Neural progenitor cell (in vitro differentiated cells): Measurements from ENCODE around the gene CALN1. TPM values are rescaled to one million over a fixed set of nuclear protein-coding genes. Genes with fewer than 3 reads are reported as not detected.

Source experiments
- DNase-seq: peaks from one replicate; pipeline ENCODE4 v3.0.0-alpha.2; 2016; ENCODE audit warnings: low spot score
- H2AFZ ChIP-seq: fragments of 200-600 bp; sonication (generic); replicated peaks from 2 replicates; pipeline ENCODE4 v1.6.1; 2016; ENCODE audit warnings: antibody characterized with exemption
- H3F3A ChIP-seq: fragments of 200-600 bp; sonication (generic); 2 replicates; pipeline ENCODE4 v1.6.1; 2016; ENCODE audit warnings: antibody characterized with exemption, low read depth
- H3K27ac ChIP-seq: fragments of 200-600 bp; sonication (generic); 2 replicates; pipeline ENCODE4 v1.5.1; 2016; ENCODE audit warnings: mild to moderate bottlenecking
- H3K27me3 ChIP-seq: fragments of 200-600 bp; sonication (generic); 2 replicates; pipeline ENCODE4 v1.6.1; 2016; ENCODE audit warnings: mild to moderate bottlenecking, moderate library complexity
- H3K36me3 ChIP-seq: fragments of 200-600 bp; sonication (generic); 2 replicates; pipeline ENCODE4 v1.5.1; 2016
- H3K4me1 ChIP-seq: fragments of 200-600 bp; sonication (generic); 2 replicates; pipeline ENCODE4 v1.6.1; 2016; ENCODE audit warnings: mixed run types
- H3K4me2 ChIP-seq: fragments of 200-600 bp; sonication (generic); 2 replicates; pipeline ENCODE4 v1.6.1; 2016
- H3K4me3 ChIP-seq: fragments of 200-600 bp; sonication (generic); 2 replicates; pipeline ENCODE4 v1.5.1; 2016
- H3K79me2 ChIP-seq: fragments of 200-600 bp; sonication (generic); 2 replicates; pipeline ENCODE4 v1.6.1; 2016; ENCODE audit warnings: low read depth
- H3K9ac ChIP-seq: fragments of 200-600 bp; sonication (generic); 2 replicates; pipeline ENCODE4 v1.6.1; 2016
- H3K9me3 ChIP-seq: fragments of 200-600 bp; sonication (generic); 2 replicates; pipeline ENCODE4 v1.5.1; 2016; ENCODE audit warnings: low read depth
- H4K20me1 ChIP-seq: fragments of 200-600 bp; sonication (generic); 2 replicates; pipeline ENCODE4 v1.6.1; 2016; ENCODE audit warnings: low read depth
- H3K27ac Mint-ChIP-seq: 3 replicates; pipeline ENCODE4 v1.8.0; 2021; ENCODE audit warnings: mixed read lengths
- H3K27me3 Mint-ChIP-seq: 2 replicates; pipeline ENCODE4 v1.8.0; 2022; ENCODE audit warnings: low read depth, mild to moderate bottlenecking, inconsistent platforms, moderate library complexity, mixed read lengths; ENCODE audit not compliant: insufficient read depth
- H3K36me3 Mint-ChIP-seq: 3 replicates; pipeline ENCODE4 v1.8.0; 2021; ENCODE audit warnings: mixed read lengths
- H3K4me1 Mint-ChIP-seq: 3 replicates; pipeline ENCODE4 v1.8.0; 2021; ENCODE audit warnings: mixed read lengths
- H3K4me3 Mint-ChIP-seq: 3 replicates; pipeline ENCODE4 v1.8.0; 2021; ENCODE audit warnings: mild to moderate bottlenecking, moderate library complexity, mixed read lengths
- H3K9me3 Mint-ChIP-seq: 3 replicates; pipeline ENCODE4 v1.8.0; 2020; ENCODE audit warnings: mixed read lengths
- CTCF ChIP-seq: fragments of 200-600 bp; sonication (generic); IDR thresholded peaks from 2 replicates; pipeline ENCODE4 v1.5.1; 2017; ENCODE audit warnings: antibody characterized with exemption, mild to moderate bottlenecking
- EZH2 ChIP-seq: fragments of 200-600 bp; sonication (generic); IDR thresholded peaks from 2 replicates; pipeline ENCODE4 v1.6.1; 2017; ENCODE audit warnings: antibody characterized with exemption, mild to moderate bottlenecking, moderate library complexity
- EZH2phosphoT487 ChIP-seq: fragments of 200-600 bp; sonication (generic); IDR thresholded peaks from 2 replicates; pipeline ENCODE4 v1.6.1; 2017; ENCODE audit warnings: antibody characterized with exemption
- total RNA-seq: library from RNA; depleted of rRNA; stranded (reverse); fragments of >200 nt; gene quantifications from 2 replicates; pipeline ENCODE4 v1.2.3, GENCODE V29; 2015; ENCODE audit warnings: low replicate concordance

Gene CALN1
- total RNA-seq, 1 donor from 2014 or later = 3.1 TPM

- Mint-ChIP-seq H3K27ac (no peak overlapping the region), H3K9me3 (no peaks in the 10 kb centered on the region), H3K36me3 (no peaks in the 10 kb centered on the region), H3K4me3 (no peak overlapping the region), H3K4me1 (no peaks in the 10 kb centered on the region), H3K27me3 (no peaks in the 10 kb centered on the region)
- H3K27me3 ChIP-seq = no peaks in the 10 kb centered on the region
- no peaks in the 10 kb centered on the region for H3K36me3 ChIP-seq
- H3K27ac ChIP-seq = no peak overlapping the region
- no peak overlapping the region for H3K4me3 ChIP-seq
- H3K9me3 ChIP-seq = no peaks in the 10 kb centered on the region
- TF ChIP-seq EZH2phosphoT487 (no peak), CTCF (peak; percentile 56), EZH2 (no peak)
- no peaks in the 10 kb centered on the region for H3K4me1 ChIP-seq
- no peak overlapping the region for H3K9ac ChIP-seq
- no peaks in the 10 kb centered on the region for H3F3A ChIP-seq
- H3K4me2 ChIP-seq = no peak overlapping the region
- DNase-seq = peak; percentile 7
- no peaks in the 10 kb centered on the region for H4K20me1 ChIP-seq
- no peak overlapping the region for H2AFZ ChIP-seq
- no peaks in the 10 kb centered on the region for H3K79me2 ChIP-seq
Measured at GRCh38 chr7:71871446-71871845, 540.7 kb downstream of the CALN1 start.

GRCh38 chr7:71870812-71871211 is 541.3 kb downstream of the CALN1 start:
- H2AFZ ChIP-seq = no peak overlapping the region
- Mint-ChIP-seq H3K27ac (no peak overlapping the region), H3K9me3 (no peaks in the 10 kb centered on the region), H3K27me3 (no peaks in the 10 kb centered on the region), H3K4me1 (no peaks in the 10 kb centered on the region), H3K4me3 (no peak overlapping the region), H3K36me3 (no peaks in the 10 kb centered on the region)
- no peaks in the 10 kb centered on the region for H3K4me1 ChIP-seq
- no peak overlapping the region for H3K9ac ChIP-seq
- DNase-seq = no peak
- no peaks in the 10 kb centered on the region for H3K9me3 ChIP-seq
- TF ChIP-seq EZH2 (no peak), CTCF (no peak), EZH2phosphoT487 (no peak)
- no peaks in the 10 kb centered on the region for H3K36me3 ChIP-seq
- H3K4me3 ChIP-seq = no peak overlapping the region
- H3F3A ChIP-seq = no peaks in the 10 kb centered on the region
- no peaks in the 10 kb centered on the region for H4K20me1 ChIP-seq
- H3K79me2 ChIP-seq = no peaks in the 10 kb centered on the region
- H3K4me2 ChIP-seq = no peak overlapping the region
- no peak overlapping the region for H3K27ac ChIP-seq
- H3K27me3 ChIP-seq = no peaks in the 10 kb centered on the region

- no peaks in the 10 kb centered on the region for H3K4me1 Mint-ChIP-seq
- H3F3A ChIP-seq = no peaks in the 10 kb centered on the region
- no peaks in the 10 kb centered on the region for H3K9me3 Mint-ChIP-seq
Measured at GRCh38 chr7:71868797-71869196, 543.3 kb downstream of the CALN1 start.

More at GRCh38 chr7:71868797-71869196, 543.3 kb downstream of the CALN1 start:
- no peak for TF ChIP-seq EZH2
- no peak for TF ChIP-seq CTCF
- TF ChIP-seq EZH2phosphoT487 = no peak
- no peaks in the 10 kb centered on the region for H4K20me1 ChIP-seq
- H3K27me3 Mint-ChIP-seq = no peaks in the 10 kb centered on the region
- H3K79me2 ChIP-seq = no peaks in the 10 kb centered on the region
- H2AFZ ChIP-seq = no peak overlapping the region
- H3K27me3 ChIP-seq = no peaks in the 10 kb centered on the region
- no peaks in the 10 kb centered on the region for H3K36me3 Mint-ChIP-seq
- H3K4me3 Mint-ChIP-seq = no peak overlapping the region
- H3K4me1 ChIP-seq = no peaks in the 10 kb centered on the region
- H3K9me3 ChIP-seq = no peaks in the 10 kb centered on the region
- no peak overlapping the region for H3K27ac ChIP-seq
- no peaks in the 10 kb centered on the region for H3K36me3 ChIP-seq
- no peak overlapping the region for H3K4me3 ChIP-seq
- H3K9ac ChIP-seq = no peak overlapping the region
- no peak for DNase-seq
- H3K4me2 ChIP-seq = no peak overlapping the region
- no peak overlapping the region for H3K27ac Mint-ChIP-seq
